Amygdala (tissue), 56 donors: ENCODE data around the gene LRRC57.
"Not testable (repeated sequence)": the region's sequence is repeated elsewhere in the genome, so short reads cannot be mapped to it uniquely, and the experiment has no call there.

ENCODE experiments used
- DNase-seq, 56 donors: peaks; one replicate each; lab custom pipeline; 2025; lab: John Stamatoyannopoulos, UW

Gene LRRC57

DNA sequence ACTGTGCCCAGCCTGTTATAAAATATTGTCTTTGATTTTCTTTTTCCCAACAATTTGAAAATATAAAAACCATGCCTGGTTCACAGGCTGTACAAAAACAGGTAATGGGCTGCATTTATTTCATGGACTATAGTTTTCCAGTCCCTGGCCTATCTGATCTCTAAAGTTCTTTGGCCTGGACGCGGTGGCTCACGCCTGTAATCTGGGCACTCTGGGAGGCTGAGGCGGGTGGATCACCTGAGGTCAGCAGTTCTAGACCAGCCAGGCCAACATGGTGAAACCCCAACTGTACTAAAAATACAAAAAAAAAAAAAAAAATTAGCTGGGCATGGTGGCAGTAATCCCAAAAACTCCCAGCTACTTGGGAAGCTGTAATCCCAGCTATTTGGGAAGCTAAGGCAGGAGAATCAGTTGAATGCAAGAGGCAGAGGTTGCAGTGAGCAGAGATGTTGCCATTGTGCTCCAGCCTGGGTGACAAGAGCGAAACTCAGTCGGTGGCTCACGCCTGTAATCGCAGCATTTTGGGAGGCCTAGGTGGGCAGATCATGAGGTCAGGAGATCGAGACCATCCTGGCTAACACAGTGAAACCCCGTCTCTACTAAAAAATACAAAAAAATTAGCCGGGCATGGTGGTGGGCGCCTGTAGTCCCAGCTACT, 8.1 kb upstream of the LRRC57 start:
- not testable (repeated sequence) for DNase-seq

DNA sequence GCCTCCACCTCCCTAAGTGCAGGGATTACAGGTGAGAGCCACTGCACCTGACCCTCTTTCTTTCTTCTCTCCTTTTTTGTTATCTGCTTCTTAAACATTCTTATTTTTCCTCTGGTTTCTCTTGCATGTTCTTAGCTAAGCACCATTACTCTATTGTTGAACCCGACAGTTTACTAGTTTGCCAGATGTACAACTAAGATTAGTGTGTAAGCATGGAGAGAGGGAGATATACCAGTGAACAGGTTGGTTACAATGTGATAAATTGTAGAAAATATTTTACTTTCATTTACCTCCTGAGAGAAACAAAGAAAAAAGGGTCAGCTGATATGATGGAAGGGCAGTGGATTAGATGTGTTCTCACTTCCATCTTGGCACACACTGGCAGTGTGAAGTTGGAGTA, 5.0 kb upstream of the LRRC57 start:
- no peak for DNase-seq

DNA sequence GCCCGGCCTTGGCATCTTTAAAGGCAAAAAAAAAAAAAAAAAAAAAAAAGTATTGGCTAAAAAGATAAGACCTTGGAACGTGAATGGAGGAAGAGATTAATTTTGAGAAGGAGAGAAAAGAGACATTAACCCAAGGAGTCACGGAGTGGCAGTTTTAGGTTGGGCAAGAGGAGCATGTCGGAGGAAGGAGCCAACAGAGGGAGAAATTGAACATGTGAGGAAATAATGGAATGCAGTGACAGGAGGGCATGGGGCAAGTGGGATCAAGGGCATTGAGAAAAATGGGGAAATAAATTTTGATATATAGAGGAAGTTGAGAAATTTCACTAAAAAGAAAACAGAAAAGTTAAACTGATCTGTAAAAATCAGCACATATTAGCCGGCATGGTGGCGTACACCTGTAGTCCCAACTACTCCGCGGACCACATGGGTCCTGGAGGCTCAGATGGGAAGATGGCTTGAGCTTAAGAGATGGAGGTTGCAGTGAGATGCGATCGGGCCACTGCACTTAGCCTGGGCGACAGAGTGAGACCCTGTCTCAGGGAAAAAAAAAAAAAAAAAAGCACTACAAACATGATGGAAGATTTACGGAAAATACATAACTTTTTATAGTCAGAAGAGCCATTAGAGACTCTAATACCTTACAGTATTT, 1.3 kb upstream of the LRRC57 start:
- DNase-seq = no peak

DNA sequence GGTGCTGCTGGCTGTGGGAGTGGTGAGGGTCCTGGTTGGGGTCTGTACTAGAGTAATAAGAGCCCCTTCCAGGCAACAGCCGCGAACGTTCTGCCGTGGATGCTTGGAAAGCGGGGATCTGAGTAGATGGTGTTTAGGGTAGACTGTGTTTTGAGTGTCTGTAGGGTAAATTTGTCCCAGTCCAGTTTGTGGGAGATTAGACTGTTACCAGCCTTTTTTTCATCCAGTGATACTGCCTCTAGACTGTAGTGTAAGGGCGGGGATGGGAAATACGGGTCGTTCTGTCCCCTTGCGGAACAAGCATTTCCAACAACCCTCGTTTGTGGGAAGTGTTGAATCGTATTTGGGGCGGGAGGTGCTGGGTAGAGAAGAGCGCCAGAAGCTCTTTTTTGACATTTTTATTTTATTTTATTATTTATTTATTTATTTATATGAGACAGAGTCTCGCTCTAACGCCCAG, 469 bp upstream of the LRRC57 start:
- peak in 4 of 56 donors; percentile 5 to 24 (median 19) for DNase-seq

DNA sequence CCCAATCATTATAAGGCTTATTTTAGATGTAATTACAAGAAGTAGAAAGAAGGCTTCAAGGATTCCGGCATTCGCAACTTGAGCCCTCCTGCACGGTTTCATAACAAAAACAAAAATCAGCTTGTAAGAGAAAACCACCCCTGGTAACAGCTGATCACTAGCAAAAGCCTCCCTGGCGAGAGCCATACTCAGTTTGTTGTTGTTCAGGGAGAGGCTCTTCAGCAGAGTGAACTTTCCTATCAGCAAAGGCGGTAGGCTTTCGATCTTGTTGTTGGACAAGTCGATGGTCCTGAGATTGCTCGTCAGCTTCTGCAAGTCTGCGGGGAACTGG, 710 bp downstream of the LRRC57 start:
- peak in 2 of 56 donors; percentile 20 to 27 for DNase-seq

DNA sequence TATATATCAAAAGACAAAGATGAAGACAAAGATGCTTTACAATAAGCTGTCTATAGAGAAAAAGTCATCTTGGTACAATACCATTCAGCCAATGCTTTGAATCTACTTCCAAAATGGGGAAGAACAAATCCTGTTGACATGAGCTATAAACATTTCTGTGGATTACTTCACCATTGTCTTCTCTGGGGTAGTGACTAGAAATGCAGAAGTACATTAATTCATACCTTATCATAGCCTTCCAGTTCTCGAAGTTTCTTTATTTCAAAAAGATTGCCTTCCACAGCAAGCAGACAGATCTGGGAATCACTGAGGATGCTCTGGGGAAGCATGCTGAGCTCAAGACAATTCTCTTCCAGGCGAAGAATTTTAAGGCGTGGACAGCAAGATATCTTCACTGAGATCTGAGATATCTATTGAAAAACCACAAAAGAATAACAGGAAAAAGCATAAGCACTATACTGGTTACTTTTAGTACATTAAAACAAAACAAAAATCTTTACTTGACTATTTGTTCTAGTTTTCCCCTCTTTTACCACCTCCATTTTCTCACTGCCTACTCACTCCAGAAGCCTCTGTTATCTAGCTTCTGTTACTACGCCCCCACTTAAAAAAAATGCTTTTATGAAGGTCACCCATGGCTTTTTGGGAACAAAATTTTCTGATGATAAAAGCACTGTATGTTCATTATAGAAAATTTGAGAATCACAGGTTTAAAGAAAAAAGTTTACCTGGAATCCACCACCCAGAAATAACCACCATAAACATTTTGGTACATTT, 3.6 kb downstream of the LRRC57 start:
- no peak for DNase-seq

DNA sequence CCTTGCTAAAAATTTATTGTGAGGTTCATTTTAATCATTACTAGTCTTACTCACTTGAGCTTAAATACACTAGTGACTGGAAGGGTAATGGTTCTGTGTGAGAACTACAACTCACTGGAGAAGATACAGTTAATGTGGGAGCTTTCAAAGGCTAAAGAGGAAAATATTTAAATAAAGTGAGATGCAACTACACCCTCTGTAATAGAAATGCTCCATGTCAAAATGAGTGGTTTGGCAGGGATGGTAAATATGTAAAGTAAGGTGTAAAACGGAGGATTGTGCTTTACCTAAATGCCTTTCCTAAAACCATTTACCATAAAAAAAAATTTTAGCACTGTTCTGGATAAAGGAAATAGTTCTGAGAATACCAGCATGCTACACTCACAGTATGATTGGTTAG, 15.3 kb downstream of the LRRC57 start:
- DNase-seq = no peak

DNA sequence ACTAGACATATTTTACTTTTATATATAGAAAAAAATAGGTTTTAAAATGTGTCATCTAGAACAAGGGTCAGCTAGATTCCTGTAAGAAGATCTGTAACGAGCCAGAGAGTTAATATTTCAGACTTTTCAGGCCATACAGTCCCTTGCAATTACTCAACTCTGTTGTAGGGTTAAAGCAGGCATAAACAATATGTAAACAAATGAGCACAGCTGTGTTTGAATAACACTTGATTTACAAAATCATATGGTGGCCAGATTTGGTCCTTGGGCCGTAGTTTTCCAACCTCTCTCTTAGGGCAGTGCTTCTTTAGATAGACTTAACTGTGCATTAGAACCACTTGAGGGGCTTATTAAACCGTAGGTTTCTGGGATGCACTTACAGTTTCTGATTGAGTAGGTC, 19.6 kb downstream of the LRRC57 start:
- DNase-seq = no peak

DNA sequence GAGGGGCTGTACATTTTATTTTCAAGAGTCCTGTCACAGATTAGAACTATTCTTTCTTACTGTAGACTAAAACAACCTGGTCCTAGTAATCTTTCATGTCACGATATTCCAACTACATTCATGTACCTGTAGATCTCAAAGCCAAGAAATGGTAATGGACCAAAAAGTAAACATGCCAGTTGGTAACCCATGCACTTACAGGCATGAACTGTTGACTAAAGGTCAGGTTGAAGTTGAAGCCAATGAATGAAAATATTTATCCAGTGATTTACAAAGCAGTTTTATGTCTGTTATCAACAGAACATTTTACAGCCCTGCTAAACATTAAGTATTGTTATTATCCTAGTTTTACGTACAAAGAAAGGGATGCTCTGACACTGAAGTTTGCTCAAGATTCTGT, 25.3 kb downstream of the LRRC57 start:
- no peak for DNase-seq

DNA sequence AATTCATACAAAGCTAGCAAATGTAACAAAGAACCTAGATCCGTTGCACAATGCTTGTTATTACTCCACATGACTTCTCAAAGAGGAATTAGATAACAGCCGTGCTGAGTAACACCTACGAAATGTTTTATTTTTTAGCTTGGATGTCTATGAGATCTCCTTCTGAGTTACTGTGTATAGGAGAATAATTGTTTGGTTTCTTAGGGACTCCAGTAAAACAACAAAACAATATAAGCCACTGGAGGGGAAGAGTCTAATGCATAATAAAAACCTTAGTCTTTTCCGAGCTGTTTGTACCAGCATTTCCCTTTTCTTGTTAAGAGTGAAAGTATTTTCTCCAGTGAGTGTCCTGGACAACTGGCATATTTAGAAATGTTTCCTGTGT, 37.6 kb downstream of the LRRC57 start:
- DNase-seq = no peak

DNA sequence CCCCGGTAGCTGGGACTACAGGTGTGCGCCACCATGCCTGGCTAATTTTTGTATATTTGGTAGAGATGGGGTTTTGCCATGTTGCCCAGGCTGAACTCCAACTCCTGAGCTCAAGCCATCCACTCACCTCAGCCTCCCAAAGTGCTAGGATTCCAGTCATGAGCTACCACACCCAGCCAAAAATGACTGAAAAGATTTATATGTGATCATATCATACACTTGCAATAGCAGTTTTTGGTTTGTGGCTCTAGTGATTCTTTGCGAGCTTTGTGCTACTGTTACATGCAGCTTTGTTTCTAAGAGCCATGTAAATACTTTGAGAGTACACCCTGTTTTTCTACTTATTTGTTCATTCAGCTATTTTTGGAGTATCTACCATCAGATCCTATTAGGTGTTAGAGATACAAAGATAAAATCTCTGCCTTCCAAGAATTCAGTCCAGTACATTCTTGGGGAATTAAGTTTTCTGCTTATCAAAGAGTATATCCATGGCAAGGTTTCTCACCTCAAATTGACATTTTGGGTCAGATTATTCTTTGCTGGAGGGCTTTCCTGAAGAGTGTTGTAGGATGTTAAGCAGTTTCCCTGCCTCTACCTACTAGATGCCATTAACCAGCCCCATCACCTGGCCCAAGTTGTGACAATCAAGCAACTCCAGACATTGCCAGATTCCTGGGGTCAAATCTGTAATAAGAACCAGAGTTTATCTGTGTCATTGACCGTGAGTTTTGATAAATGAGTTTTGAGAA, 38.2 kb downstream of the LRRC57 start:
- no peak for DNase-seq

DNA sequence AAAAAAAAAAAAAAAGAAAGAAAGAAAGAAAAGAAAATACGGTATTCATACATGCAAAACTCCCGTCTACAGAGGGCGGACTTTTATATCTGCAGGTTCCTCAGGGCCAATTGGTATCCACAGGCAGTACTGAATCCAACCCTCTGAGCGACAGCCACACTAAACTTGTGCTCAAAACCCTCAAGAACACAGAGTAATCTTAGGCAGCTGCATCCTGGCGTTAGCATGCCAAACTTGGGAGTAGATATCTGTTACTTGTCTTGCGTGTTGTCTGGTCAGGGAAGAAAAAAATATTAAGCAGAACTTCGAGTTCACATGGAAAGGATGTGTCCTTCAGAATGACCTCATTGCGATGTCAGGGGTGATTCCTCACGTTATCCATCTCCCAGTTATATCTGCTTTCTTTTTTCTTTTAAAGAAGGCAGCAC, 40.3 kb downstream of the LRRC57 start:
- no peak for DNase-seq

DNA sequence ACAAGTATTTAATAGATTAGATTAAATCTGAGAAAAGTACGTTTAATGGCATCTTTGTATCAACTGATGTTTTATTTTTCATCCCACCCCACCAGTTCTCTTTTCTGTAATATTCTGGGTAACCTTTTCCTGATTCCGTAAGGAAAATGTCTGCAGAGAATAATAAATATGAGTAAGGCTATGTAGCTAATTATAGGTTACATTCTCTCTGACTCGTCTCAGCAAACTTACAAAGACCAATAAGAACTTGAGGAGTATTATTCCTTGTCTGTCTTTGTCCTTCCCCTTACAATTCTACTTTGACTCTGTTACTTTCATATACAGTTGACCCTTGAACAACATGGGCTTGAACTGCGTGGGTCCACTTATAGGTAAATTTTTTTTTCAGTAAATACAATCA, 41.1 kb downstream of the LRRC57 start:
- DNase-seq = no peak

DNA sequence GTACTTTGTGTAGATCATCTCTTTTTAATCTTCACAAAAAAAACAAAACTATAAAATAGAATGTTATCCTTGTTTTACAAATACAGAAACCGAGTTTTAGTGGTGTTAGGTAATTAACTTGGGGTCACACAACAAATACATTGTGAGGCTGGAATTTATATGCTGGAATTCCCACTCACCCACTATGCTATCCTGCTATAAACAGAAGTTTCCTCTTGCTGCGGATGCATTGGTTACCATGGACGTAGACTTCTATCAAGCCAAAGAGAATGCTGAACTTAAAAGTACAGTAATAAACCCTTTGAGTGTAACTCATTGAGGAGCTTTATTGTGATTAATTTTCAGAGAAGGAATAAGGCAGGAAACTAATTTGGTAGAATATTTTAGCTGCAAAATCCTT, 44.0 kb downstream of the LRRC57 start:
- DNase-seq = no peak

DNA sequence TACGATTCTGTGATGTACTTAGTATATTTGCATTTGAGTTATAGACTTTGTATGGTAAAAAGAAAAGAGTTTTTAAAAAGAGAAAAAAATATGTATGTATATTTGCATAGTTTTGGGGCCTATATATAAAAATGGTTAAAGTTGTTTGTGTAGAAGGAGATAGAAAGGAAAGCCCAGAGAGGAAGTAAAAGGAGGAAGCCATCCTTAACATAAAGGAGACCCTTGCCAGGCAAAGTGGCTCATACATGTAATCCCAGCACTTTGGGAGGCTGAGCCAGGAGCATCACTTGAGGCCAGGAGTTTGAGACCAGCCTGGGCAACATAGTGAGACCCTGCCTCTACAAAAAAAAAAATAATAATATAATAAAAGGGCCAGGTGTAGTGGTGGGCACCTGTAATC, 44.8 kb downstream of the LRRC57 start:
- no peak for DNase-seq

DNA sequence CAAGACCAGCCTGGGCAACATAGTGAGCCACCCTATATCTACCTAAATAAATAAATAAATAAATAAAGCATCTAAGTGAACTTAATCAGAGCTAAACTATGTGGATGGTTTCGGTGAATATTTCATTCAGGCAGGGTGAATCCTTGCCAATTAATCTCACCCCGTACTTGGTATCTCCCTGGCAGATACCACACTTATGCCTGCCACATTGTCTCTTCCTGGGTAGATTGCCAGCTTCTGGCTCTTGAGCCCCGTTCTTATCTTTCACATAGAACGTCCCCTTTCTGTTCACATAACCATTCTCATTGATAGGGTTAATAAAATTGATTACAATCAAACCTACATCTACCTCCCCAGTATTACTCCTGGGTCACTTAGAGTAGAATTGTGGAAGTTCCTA, 46.1 kb downstream of the LRRC57 start:
- no peak for DNase-seq

DNA sequence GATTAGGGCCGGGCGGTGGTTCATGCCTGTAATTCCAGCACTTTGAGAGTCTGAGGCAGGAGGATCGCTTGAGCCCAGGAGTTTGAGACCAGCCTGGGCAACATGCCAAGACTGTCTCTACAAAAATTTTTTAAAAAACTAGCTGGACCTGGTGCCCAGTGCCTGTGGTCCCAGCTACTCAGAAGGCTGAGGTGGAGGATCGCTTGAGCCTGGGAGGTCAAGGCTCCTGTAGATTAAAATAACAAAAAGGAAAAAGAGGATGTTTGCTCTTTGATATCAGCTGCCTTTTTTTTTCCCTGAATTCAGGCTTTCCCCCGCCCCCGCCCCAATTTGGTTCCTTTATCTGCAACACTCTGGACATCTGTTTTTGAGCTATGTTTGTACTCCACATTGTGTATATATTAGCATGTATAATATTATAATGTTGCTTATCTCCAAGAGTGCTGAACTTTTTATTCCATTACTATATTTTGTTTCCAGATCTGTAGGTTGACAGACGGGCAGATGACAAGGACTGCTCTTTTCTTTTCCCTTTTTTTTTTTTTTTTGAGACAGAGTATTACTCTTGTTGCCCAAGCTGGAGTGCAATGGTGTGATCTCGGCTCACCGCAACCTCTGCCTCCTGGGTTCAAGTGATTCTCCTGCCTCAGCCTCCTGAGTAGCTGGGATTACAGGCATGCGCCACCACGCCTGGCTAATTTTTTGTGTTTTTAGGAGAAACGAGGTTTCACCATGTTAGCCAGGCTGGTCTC, 48.6 kb downstream of the LRRC57 start:
- DNase-seq = peak in 1 of 56 donors; percentile 1

DNA sequence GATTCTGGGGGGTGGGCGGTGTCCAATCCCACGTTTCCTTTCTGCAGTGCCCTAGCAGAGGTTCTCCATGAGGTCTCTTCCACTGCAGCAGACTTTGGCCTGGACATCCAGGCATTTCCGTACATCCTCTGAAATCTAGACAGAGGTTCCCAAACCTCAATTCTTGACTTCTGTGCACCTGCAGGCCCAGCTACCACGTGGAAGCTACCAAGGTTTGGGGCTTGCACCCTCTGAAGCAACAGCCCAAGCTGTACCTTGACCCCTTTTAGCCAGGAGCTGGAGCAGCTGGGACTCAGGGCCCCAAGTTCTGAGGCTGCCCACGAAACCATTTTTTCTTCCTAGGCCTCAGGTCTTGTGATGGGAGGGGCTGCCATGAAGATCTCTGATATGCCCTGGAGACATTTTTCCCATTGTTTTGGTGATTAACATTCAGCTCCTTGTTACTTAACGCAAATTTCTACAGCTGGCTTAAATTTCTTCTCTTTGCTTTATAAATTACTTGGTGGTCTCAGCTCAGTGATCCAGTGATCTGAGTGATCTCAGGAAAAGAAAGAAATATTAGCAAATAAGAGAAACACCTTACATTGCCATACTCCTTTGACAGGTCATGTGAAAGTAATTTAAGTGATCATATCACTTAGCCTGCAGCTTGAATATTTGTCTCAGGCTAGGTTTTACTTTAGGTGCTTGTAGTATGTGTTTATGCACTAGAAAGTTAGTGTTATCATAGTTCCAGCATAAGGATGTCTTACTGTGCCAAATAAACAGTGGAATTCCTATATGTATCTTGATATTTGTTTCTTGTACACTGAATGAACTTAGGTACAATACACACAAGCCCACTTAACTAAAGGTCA, 50.2 kb downstream of the LRRC57 start:
- no peak for DNase-seq
